Stimulated activated CD4-positive, alpha-beta T cell treated with anti-CD3 and anti-CD28 coated beads, Interleukin-12 subunit alpha, Interleukin-12 subunit beta, amount 100 ng/mL, for 24 hours (primary cell): ENCODE data around the gene SLC22A23.
A peak's percentile ranks its signal among the peaks of the same experiment; 100 is the strongest.

Experiments used
- DNase-seq, 2 experiments: peaks; one replicate each; pipeline ENCODE4 v3.0.0-alpha.2; 2020; ENCODE audit warnings: low read depth in 2 of 2

SLC22A23 gene

GRCh38 chr6:3473773-3474172, 16.9 kb upstream of the SLC22A23 start:
- no peak for DNase-seq

- no peak for DNase-seq
Measured at GRCh38 chr6:3471711-3472110, 14.9 kb upstream of the SLC22A23 start.

DNA sequence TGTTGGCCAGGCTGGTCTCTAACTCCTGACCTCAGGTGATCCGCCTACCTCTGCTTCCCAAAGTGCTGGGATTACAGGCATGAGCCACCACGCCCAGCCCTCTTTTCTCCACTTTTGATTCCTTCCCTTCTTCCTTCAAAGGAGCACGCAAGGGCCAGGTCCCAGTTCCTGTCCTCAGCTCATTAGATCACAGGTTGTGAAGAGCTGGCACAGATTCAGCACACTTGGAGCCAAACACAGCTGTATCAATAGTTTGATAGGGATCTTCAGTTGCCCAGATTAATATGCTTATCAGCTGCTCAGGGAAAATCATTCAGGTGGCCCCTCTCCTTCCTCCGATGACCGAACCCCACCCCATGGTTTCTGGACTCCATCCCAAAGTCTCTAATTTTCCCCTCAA, 14.4 kb upstream of the SLC22A23 start:
- no peak for DNase-seq

GRCh38 chr6:3468585-3468984, 11.7 kb upstream of the SLC22A23 start:
- no peak for DNase-seq

DNA sequence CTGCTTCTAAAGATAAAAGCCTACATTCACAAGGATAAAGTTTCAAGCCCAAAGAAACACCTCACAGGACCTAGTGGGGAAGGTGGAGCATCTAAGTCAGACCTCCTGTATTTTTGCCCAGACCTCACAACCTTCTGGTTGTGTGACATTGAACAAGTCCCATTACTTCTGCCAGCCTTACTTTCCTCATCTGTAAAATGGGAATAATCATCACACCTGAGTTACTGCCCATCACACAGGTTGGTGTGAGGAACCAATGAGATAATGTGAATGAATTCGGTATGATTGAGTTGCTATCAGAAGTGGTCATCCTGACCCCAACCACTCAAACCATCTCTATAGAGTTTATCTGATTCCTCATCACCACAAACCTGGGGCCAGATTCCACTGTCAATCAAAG, 11.1 kb upstream of the SLC22A23 start:
- no peak for DNase-seq

DNA sequence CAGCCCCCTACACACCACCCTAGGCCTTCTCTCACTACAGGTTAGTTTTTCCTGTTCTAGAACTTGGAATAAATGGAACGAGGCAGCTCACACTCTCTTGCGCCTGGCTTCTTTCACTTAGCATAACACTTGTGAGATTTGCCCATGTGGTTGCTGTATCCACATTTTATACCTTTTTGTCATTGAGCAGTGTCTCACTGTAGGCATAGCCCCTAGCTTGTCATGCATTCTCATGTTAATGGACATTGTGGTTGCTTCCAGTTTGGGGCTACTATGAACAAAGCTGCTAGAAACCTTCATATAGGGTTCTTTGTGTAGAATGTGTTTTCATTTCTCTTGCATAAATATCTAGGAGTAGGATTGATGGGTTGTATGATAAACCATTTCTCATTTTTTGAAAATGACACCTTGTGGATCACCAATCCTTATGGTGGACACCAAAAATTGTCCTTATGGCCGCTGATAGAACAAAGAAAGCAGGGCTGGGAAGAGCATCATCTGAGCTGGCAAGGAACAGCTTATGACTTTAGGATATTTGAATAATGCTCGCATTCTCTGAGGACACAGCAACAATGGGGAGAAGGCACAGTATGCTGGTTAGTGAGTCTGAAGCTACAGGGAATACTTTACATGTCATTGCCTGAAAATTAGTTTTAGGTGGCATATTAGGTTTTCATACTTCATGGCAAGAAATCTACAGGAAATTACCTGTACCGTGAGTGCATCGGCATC, 9.8 kb upstream of the SLC22A23 start:
- DNase-seq: no peak

DNA sequence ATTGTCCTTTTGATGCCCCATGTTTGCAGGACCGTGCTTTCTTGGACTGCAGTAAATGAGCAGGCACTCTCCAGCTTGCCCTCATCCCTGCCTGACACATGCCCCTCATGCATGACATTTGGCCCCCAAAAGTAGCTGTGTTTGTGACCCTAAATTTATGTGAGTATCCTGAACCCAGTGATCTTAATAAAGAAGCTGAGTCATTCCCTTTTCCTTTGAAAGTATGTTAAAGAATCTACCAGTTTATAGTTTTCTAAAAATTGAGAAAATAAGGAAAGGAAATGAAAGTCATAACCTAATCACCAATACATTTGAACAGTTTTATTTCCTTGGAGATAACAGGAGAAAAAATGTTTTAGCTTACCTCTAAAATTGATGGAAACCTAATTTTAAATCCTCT, 3.4 kb upstream of the SLC22A23 start:
- DNase-seq: no peak

GRCh38 chr6:3458706-3459421, 2.0 kb upstream of the SLC22A23 start:
- DNase-seq: no peak

DNA sequence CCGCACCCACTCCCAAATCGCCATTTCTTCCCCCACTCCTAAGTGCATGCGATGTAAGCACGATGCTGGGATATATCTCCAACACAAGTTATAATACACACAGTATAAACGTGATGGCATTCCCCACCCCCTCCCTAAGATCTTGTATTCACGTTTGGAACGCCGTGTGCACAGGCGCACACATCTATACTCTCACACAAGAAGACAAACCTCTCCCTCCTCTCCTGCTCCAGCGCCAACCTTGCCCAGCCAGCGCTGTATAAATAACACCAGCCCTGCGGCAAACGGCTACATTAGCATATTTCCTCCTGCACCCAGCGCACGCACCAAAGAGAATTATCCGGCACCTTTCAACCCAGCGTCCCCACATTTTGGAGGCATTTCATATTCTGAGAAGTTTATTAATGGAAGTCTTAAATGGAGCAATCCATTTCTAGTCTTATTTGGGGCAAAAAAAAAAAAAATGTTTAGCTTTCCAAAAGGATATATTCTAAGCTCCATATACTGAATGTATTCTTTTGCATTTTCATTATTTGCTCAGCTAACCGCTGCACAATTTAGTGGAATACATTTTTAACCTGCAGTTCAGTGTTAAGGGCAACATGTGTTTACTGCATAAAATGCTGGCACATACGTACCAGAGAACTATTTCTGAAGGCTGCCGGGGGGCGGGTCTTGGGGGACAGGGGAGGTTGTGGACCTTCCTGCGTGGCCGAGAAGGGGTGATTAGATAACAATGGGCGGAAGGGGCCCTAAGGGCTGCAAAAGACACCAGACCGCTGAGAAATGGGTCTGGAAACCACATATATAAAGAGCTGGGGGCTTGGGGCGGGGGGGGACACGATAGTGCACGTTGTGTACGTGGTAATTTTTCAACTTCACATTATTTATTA, 1.1 kb upstream of the SLC22A23 start:
- DNase-seq: peak in 1 of 2 experiments; percentile 4

DNA sequence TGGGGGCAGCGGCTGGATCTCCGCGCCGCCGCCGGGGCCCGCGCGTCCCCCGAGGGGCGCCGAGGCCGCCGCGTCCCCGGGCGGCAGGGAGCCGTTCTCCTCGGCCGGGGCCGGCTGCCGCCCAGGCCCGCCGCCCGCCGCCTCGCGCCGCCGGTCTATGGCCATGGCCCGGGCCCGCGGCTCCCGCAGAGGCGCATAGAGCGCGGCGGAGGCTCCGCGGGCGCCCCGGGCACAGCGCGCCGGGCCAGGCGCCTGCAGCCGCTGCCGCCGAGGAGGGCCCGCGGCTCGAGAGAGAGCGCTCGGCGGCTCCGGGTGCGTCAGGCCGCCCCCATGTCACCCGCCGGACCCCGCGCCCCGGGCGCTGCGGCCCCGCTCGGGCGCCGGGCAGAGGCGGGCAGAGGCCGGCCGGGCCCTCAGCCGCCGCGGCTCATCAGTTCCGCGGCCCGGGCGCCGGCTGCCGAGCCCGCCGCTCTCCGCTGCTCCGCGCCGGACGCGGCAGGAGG, 404 bp downstream of the SLC22A23 start:
- no peak for DNase-seq

DNA sequence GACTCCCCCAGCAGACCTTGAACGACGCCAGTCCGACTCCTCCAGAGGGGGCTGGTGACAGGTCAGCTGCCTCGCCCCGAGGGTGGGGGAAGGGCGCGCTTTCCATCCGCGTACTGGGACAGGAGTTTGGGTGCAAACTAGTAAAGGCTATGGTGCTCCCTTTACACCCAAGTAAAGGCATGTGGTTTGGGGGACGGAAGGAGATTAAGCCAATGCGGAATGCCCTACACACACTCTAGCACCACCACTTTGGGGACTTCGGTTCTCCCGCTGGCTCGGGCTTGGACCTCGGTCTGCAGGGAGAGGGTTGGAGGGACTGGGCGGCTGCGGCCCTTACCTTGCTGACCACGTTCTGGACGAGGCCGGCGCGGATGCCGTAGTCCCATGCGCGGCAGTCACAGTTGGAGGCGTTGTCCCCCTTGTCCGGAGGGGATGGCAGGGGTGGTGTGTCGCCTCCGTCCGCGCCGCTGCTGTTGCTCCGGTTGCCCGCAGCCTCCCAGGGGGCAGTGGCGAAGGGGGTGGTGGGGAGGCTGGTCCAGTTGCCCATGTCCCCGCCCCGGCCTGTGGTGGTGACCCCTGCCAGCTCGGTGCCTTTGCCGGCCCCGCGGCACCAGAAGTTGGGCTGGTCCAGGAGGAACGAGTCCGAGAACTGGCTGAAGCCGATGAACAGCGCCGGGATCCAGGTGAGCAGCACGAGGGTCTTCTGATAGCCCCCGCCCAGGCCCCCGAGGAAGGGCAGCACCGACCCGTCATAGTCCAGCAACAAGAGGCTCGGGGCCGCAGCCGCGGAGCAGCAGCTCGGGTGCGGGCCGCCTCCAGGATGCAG, 1.1 kb downstream of the SLC22A23 start:
- DNase-seq: peak in 1 of 2 experiments; percentile 20

DNA sequence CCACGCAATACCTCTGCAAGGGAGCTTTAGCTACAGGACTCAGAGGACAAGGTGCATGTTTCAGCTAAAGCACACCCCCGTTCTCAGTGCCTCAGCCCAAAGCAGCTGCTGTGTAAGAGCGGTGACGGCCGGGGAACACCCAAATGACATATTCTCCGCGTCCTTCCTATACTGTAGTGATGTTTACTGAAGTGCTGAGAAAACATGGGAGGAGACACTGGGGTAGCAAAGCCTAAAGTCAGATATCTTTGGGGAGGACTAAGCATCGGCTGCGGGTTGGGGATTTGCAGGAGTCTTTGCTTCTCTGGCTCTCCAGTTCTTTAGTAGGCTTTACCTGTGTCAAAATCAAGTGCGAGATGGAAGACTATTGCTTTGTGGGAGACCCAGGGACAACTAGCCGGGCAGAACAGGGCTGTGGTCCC, 1.7 kb downstream of the SLC22A23 start:
- DNase-seq: peak; percentile 21 to 23

DNA sequence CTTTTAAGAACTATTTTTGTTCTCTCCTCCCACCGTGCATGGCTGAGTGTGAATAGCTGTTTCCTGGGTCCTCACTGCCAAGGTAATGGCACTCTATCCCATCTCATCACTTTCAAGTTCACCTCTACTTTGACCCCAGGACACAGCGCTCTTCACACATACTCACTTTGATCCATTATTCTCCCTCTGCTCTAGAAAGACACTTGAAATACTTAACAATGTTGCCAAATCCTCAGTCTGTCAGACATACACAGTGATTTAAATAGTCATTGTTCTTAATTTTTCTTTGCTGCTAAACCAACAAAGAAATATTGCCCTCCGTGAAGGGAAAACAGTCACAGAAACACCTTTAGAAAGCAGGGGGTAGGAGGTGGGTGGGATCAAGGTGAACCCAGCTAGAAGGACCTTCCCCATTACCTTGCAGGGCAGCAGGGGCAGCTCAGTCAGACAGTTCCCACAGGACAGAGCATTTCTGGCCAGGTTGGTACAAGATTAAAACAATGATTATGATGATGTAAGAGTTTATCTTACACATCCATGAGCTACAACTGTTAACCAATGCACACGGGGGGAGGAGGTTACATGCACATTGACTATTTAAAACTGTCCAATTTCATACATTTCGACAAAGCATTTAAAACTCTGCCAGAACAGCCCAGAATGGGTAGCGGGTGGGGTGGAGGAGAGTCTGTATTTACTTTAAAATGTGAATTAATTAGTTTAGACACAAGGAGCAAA, 2.4 kb downstream of the SLC22A23 start:
- no peak for DNase-seq

- DNase-seq: no peak
Measured at GRCh38 chr6:3453413-3454272, 3.2 kb downstream of the SLC22A23 start.

GRCh38 chr6:3451498-3451897, 5.4 kb downstream of the SLC22A23 start:
- no peak for DNase-seq

GRCh38 chr6:3450888-3451287, 6.0 kb downstream of the SLC22A23 start:
- no peak for DNase-seq

DNA sequence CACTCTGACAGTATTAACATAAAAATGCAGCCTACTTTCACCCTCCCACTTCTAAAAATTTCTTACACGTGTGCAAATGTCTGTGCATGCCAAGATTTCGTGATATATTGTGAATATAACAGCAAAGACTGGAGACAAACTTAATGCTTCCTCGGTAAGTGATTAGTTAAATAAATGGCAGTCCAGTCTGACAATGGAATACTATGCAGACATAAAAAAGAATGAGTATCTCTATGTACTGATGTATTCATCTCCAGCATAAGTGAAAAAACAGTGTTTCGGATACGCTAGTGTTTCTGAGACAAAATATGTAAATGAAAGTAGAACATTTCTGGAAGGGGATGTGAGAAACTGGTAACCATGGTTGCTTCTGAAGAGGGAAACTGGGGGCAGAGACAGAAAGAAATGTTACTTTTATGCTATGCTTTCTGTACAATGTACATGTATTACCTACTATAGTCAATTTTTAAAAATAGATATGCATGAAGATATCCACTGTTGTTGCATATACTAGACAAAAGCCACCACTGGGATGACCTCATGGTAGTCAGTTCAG, 7.0 kb downstream of the SLC22A23 start:
- no peak for DNase-seq

- no peak for DNase-seq
Measured at GRCh38 chr6:3449321-3449720, 7.5 kb downstream of the SLC22A23 start.

DNA sequence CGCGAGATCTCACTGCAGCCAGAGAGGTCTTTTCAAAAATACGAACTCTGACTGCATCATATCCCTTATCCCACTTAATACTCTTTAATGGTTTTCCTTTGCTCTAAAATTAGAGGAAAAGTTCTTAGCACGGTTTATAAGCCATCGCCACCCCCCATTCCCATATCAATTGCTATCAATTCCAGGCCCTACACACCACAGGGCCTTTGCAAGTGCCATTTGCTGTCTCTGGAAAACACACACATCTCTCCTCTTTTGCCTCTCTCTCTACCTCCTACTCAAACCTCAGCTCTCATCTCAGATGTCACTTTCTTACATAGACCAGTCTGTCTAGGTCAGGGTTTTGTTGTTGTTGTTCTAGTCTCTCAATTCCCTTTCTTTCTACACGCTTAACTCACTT, 9.8 kb downstream of the SLC22A23 start:
- DNase-seq: no peak
